Erythroblast (primary cell): ENCODE measurements around the gene SV2B.

Source experiments
- GATA1 ChIP-seq: IDR thresholded peaks from 2 replicates; pipeline ENCODE4 v1.6.1; 2011; ENCODE audit warnings: low read depth, mild to moderate bottlenecking, control low read depth, low read length, moderate library complexity
- POLR2A ChIP-seq: IDR thresholded peaks from 2 replicates; pipeline ENCODE4 v1.6.1; 2011; ENCODE audit warnings: mild to moderate bottlenecking, low read length

DNA sequence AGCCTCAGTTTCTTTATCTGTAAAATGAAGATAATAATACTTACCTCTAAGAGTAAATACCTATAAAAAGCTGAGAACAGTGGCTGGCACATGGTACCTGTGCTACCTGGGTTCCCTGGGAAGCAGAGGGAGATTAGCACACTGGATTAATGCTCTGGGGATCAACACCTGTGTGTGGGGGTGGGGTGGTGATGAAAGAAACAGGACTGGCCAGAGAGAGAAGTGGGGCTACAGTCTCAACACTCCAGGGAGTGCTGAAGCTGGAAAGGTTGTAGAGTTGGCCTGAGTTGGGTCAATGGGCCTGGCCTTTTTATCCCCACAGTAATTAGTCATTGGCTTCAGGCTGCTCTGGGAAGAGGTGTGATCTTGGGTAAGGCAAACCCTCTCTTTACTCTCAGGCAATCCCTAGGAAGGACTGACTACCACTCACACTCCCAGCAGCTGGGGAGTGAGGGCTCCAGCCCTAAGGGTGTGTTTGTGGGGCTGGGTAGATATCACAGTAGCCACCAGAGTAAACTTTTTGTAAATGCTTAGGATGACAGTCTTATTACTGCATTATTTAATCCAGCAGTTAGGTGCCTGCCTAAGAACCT, 102.5 kb downstream of the SV2B start:
- TF ChIP-seq POLR2A (no peak), GATA1 (no peak)
